IMR-90 (cell line): ENCODE results near the gene C14orf39.

Experiments used
- BHLHE40 ChIP-seq: fragments of 150-350 bp; IDR thresholded peaks from 2 replicates; pipeline ENCODE4 v1.6.1; 2016; ENCODE audit warnings: mild to moderate bottlenecking, low read depth, low read length
- CEBPB ChIP-seq: IDR thresholded peaks from 2 replicates; pipeline ENCODE4 v1.6.1; 2012; ENCODE audit warnings: low read depth, low read length, improper control_type of control experiment
- CTCF ChIP-seq: conservative IDR thresholded peaks from 2 replicates; pipeline ENCODE4 v1.5.1; 2012; ENCODE audit warnings: mild to moderate bottlenecking, low read depth, low read length, improper control_type of control experiment
- ELK1 ChIP-seq: fragments of 150-350 bp; IDR thresholded peaks from 2 replicates; pipeline ENCODE4 v1.6.1; 2016; ENCODE audit warnings: low read depth, mild to moderate bottlenecking, low read length, moderate library complexity, borderline replicate concordance
- FOS ChIP-seq: fragments of 150-350 bp; IDR thresholded peaks from 2 replicates; pipeline ENCODE4 v1.6.1; 2016; ENCODE audit warnings: low read depth, low read length
- MAFK ChIP-seq: IDR thresholded peaks from 2 replicates; pipeline ENCODE4 v1.6.1; 2012; ENCODE audit warnings: low read depth, low read length, improper control_type of control experiment
- MAZ ChIP-seq: IDR thresholded peaks from 2 replicates; pipeline ENCODE4 v1.6.1; 2012; ENCODE audit warnings: low read depth, mild to moderate bottlenecking, low read length, improper control_type of control experiment, moderate library complexity, borderline replicate concordance
- MXI1 ChIP-seq: IDR thresholded peaks from 2 replicates; pipeline ENCODE4 v1.6.1; 2012; ENCODE audit warnings: low read depth, mild to moderate bottlenecking, low read length, moderate library complexity, borderline replicate concordance
- POLR2A ChIP-seq: IDR thresholded peaks from 2 replicates; pipeline ENCODE4 v1.6.1; 2012; ENCODE audit warnings: mild to moderate bottlenecking, low read depth, low read length
- RAD21 ChIP-seq: IDR thresholded peaks from 2 replicates; pipeline ENCODE4 v1.6.1; 2012; ENCODE audit warnings: low read length, improper control_type of control experiment
- RCOR1 ChIP-seq: IDR thresholded peaks from 2 replicates; pipeline ENCODE4 v1.6.1; 2012; ENCODE audit warnings: mild to moderate bottlenecking, low read length, improper control_type of control experiment; ENCODE audit not compliant: insufficient replicate concordance
- RFX5 ChIP-seq: IDR thresholded peaks from 2 replicates; pipeline ENCODE4 v1.8.0; 2012; ENCODE audit warnings: low read depth, mild to moderate bottlenecking, low read length, moderate library complexity
- SMC3 ChIP-seq: fragments of 150-350 bp; IDR thresholded peaks from 2 replicates; pipeline ENCODE4 v1.6.1; 2016; ENCODE audit warnings: low read depth, mild to moderate bottlenecking, antibody characterized with exemption, low read length, moderate library complexity
- USF2 ChIP-seq: fragments of 150-350 bp; IDR thresholded peaks from 2 replicates; pipeline ENCODE4 v1.6.1; 2017; ENCODE audit warnings: mild to moderate bottlenecking, antibody characterized with exemption, low read length, low read depth

- TF ChIP-seq POLR2A (no peak), CTCF (no peak), RCOR1 (no peak), ELK1 (no peak), USF2 (no peak), CEBPB (no peak), RAD21 (no peak), MXI1 (0 out of 2 replicates have a peak, but pooled peaks have one; percentile 48), MAFK (no peak), RFX5 (no peak), FOS (no peak), BHLHE40 (no peak), MAZ (no peak), SMC3 (no peak)
Observed at GRCh38 chr14:60485057-60485597, 736 bp downstream of the C14orf39 start.
